IMR-90 (cell line): ENCODE results near the gene EPHB1. TPM values are rescaled to one million over a fixed set of nuclear protein-coding genes. Genes with fewer than 3 reads are reported as not detected.

Experiments
- ATAC-seq: fragments of 200-7000 bp; cut with Tn5 transposase; 2 replicates; pipeline ENCODE4 v1.9.1; 2020; ENCODE audit warnings: low read depth, mild to moderate bottlenecking, moderate library complexity
- BruUV-seq: library from RNA; stranded (reverse); fragments of 400-500 nt; replicated peaks from 2 replicates; lab custom pipeline; 2021; lab: Mats Ljungman, UMichigan
- CTCF ChIA-PET: fragments of 300-600 bp; formaldehyde crosslinking; extraction: SDS; loops from one replicate; lab custom pipeline; 2021; ENCODE audit warnings: antibody characterized with exemption; lab: Yijun Ruan, JAX
- POLR2A ChIA-PET: fragments of 300-600 bp; sonication (Branson Sonifier 250); formaldehyde crosslinking; loops from one replicate; lab custom pipeline; 2022; ENCODE audit warnings: antibody characterized with exemption; ENCODE audit not compliant: unreplicated experiment; lab: Charles Lee
- DNase-seq: peaks from one replicate; pipeline ENCODE4 v3.0.0; 2013
- H2AFZ ChIP-seq: replicated peaks from 2 replicates; pipeline ENCODE3; 2013; ENCODE audit warnings: low read length, mild to moderate bottlenecking; ENCODE audit not compliant: poor library complexity
- H2AK5ac ChIP-seq: 2 replicates; pipeline ENCODE4 v1.6.1; 2013; ENCODE audit warnings: low read depth, low read length, inconsistent platforms
- H2AK9ac ChIP-seq: replicated peaks from 2 replicates; pipeline ENCODE3; 2013; ENCODE audit warnings: mild to moderate bottlenecking, low read depth, low read length, moderate library complexity; ENCODE audit not compliant: poor library complexity
- H2BK120ac ChIP-seq: 2 replicates; pipeline ENCODE4 v1.6.1; 2013; ENCODE audit warnings: low read depth, low read length, inconsistent platforms
- H2BK15ac ChIP-seq: 3 replicates; pipeline ENCODE4 v1.6.1; 2013; ENCODE audit warnings: low read depth, low read length, inconsistent platforms
- H2BK20ac ChIP-seq: 2 replicates; pipeline ENCODE4 v1.6.1; 2013; ENCODE audit warnings: low read depth, mild to moderate bottlenecking, inconsistent platforms, low read length, moderate library complexity
- H2BK5ac ChIP-seq: 2 replicates; pipeline ENCODE4 v1.6.1; 2013; ENCODE audit warnings: mild to moderate bottlenecking, low read depth, low read length, inconsistent platforms; ENCODE audit not compliant: poor library complexity, severe bottlenecking
- H3K14ac ChIP-seq: replicated peaks from 2 replicates; pipeline ENCODE4 v1.6.1; 2013; ENCODE audit warnings: low read depth, low read length, inconsistent platforms
- H3K18ac ChIP-seq: 2 replicates; pipeline ENCODE4 v1.6.1; 2013; ENCODE audit warnings: low read depth, low read length, control low read depth
- H3K23ac ChIP-seq: 2 replicates; pipeline ENCODE4 v1.6.1; 2013; ENCODE audit warnings: low read depth, low read length, inconsistent platforms
- H3K27ac ChIP-seq: 2 replicates; pipeline ENCODE4 v1.5.1; 2013; ENCODE audit warnings: mild to moderate bottlenecking, control low read depth, low read length; ENCODE audit not compliant: insufficient read depth
- H3K27me3 ChIP-seq: 2 replicates; pipeline ENCODE4 v1.6.1; 2013; ENCODE audit warnings: low read length; ENCODE audit not compliant: control insufficient read depth, insufficient read depth
- H3K36me3 ChIP-seq: 2 replicates; pipeline ENCODE4 v1.6.1; 2013; ENCODE audit warnings: low read length, mixed read lengths; ENCODE audit not compliant: control insufficient read depth, insufficient read depth
- H3K4ac ChIP-seq: 2 replicates; pipeline ENCODE4 v1.6.1; 2013; ENCODE audit warnings: low read depth, low read length, inconsistent platforms
- H3K4me1 ChIP-seq: 2 replicates; pipeline ENCODE4 v1.6.1; 2013; ENCODE audit warnings: low read length, mixed read lengths; ENCODE audit not compliant: control insufficient read depth, insufficient read depth
- H3K4me2 ChIP-seq: 2 replicates; pipeline ENCODE4 v1.6.1; 2013; ENCODE audit warnings: low read depth, mild to moderate bottlenecking, control low read depth, low read length, moderate library complexity
- H3K4me3 ChIP-seq: 2 replicates; pipeline ENCODE4 v1.5.1; 2013; ENCODE audit warnings: low read depth, mild to moderate bottlenecking, control low read depth, low read length, moderate library complexity; ENCODE audit not compliant: insufficient read depth
- H3K56ac ChIP-seq: 2 replicates; pipeline ENCODE4 v1.6.1; 2013; ENCODE audit warnings: low read length, inconsistent platforms; ENCODE audit not compliant: insufficient read depth; ENCODE audit errors: extremely low read depth
- H3K79me1 ChIP-seq, 2 experiments: 2 replicates each; pipeline ENCODE4 v1.6.1; 2013; ENCODE audit warnings: low read length in 2 of 2, inconsistent platforms in 1 of 2, low read depth in 1 of 2
- H3K9ac ChIP-seq: 2 replicates; pipeline ENCODE4 v1.6.1; 2013; ENCODE audit warnings: low read depth, low read length, control low read depth
- H3K9me1 ChIP-seq: 2 replicates; pipeline ENCODE4 v1.6.1; 2013; ENCODE audit warnings: low read length, inconsistent platforms; ENCODE audit not compliant: insufficient read depth
- H3K9me3 ChIP-seq: 2 replicates; pipeline ENCODE4 v1.6.1; 2013; ENCODE audit warnings: low read length; ENCODE audit not compliant: control insufficient read depth, insufficient read depth
- H4K20me1 ChIP-seq: 2 replicates; pipeline ENCODE4 v1.6.1; 2013; ENCODE audit warnings: low read length, inconsistent platforms; ENCODE audit not compliant: insufficient read depth
- H4K5ac ChIP-seq: 2 replicates; pipeline ENCODE4 v1.6.1; 2013; ENCODE audit warnings: mild to moderate bottlenecking, low read depth, low read length, control low read depth
- H4K8ac ChIP-seq, 2 experiments: 2 replicates each; pipeline ENCODE4 v1.6.1; 2013; ENCODE audit warnings: low read depth in 2 of 2, low read length in 2 of 2, control low read depth in 1 of 2, inconsistent platforms in 1 of 2
- H4K91ac ChIP-seq: 2 replicates; pipeline ENCODE4 v1.6.1; 2013; ENCODE audit warnings: low read depth, low read length, inconsistent platforms; ENCODE audit not compliant: insufficient read depth
- BHLHE40 ChIP-seq: fragments of 150-350 bp; IDR thresholded peaks from 2 replicates; pipeline ENCODE4 v1.6.1; 2016; ENCODE audit warnings: mild to moderate bottlenecking, low read depth, low read length
- CEBPB ChIP-seq: IDR thresholded peaks from 2 replicates; pipeline ENCODE4 v1.6.1; 2012; ENCODE audit warnings: low read depth, low read length, improper control_type of control experiment
- CHD1 ChIP-seq: IDR thresholded peaks from 2 replicates; pipeline ENCODE4 v1.6.1; 2012; ENCODE audit warnings: low read depth, low read length, improper control_type of control experiment
- MXI1 ChIP-seq: IDR thresholded peaks from 2 replicates; pipeline ENCODE4 v1.6.1; 2012; ENCODE audit warnings: low read depth, mild to moderate bottlenecking, low read length, moderate library complexity, borderline replicate concordance
- NFE2L2 ChIP-seq: fragments of 150-350 bp; IDR thresholded peaks from 2 replicates; pipeline ENCODE4 v1.6.1; 2016; ENCODE audit warnings: low read depth, mild to moderate bottlenecking, low read length
- POLR2A ChIP-seq: IDR thresholded peaks from 2 replicates; pipeline ENCODE4 v1.6.1; 2012; ENCODE audit warnings: mild to moderate bottlenecking, low read depth, low read length
- RAD21 ChIP-seq: IDR thresholded peaks from 2 replicates; pipeline ENCODE4 v1.6.1; 2012; ENCODE audit warnings: low read length, improper control_type of control experiment
- RCOR1 ChIP-seq: IDR thresholded peaks from 2 replicates; pipeline ENCODE4 v1.6.1; 2012; ENCODE audit warnings: mild to moderate bottlenecking, low read length, improper control_type of control experiment; ENCODE audit not compliant: insufficient replicate concordance
- RFX5 ChIP-seq: IDR thresholded peaks from 2 replicates; pipeline ENCODE4 v1.8.0; 2012; ENCODE audit warnings: low read depth, mild to moderate bottlenecking, low read length, moderate library complexity
- WGBS, 2 experiments: methylation state at CpG; one replicate each; pipeline versions ENCODE4 v1.1.5 to v1.1.7; 2013; ENCODE audit warnings: missing lambda C conversion rate in 2 of 2; ENCODE audit not compliant: insufficient read length in 1 of 2; ENCODE audit errors: extremely low coverage in 2 of 2; 5-methylcytosine and 5-hydroxymethylcytosine counted together
- dilution Hi-C: fragments of 300-500 bp; cut with HindIII; formaldehyde crosslinking; loops from one replicate; pipeline ENCODE4 v1.14.3; 2018; ENCODE audit warnings: low sequenced_read_pairs; ENCODE audit not compliant: unreplicated experiment
- in situ Hi-C: fragments of 300-500 bp; cut with MboI; formaldehyde crosslinking; loops from 3 replicates; pipeline ENCODE4 v1.14.3; 2019; ENCODE audit warnings: low sequenced_read_pairs, inconsistent platforms, mixed read lengths
- intact Hi-C: fragments of 100-400 bp; cut with micrococcal nuclease; formaldehyde crosslinking; loops from 2 replicates; pipeline ENCODE4 v1.10.0; 2022
- polyA plus RNA-seq, 3 experiments: library from polyadenylated mRNA; depleted of rRNA; stranded (reverse); fragments of >200 nt; gene quantifications; 2 replicates each; pipeline ENCODE4 v1.2.3, GENCODE V29; 2012; ENCODE audit warnings: low replicate concordance in 1 of 3
- total RNA-seq: library from RNA; depleted of rRNA; stranded (reverse); fragments of >200 nt; gene quantifications from 2 replicates; pipeline ENCODE4 v1.2.3, GENCODE V29; 2012
- TF ChIP-seq, protein P1 (sequence below): fragments of 150-350 bp; IDR thresholded peaks from 2 replicates; pipeline ENCODE4 v1.6.1; 2017; ENCODE audit warnings: mild to moderate bottlenecking, antibody characterized with exemption, low read length, low read depth

The EPHB1 gene
- total and polyA plus RNA-seq, 2 of the 4 experiments (the other 2 are of a cell fraction): 0.17 to 0.36 TPM

DNA sequence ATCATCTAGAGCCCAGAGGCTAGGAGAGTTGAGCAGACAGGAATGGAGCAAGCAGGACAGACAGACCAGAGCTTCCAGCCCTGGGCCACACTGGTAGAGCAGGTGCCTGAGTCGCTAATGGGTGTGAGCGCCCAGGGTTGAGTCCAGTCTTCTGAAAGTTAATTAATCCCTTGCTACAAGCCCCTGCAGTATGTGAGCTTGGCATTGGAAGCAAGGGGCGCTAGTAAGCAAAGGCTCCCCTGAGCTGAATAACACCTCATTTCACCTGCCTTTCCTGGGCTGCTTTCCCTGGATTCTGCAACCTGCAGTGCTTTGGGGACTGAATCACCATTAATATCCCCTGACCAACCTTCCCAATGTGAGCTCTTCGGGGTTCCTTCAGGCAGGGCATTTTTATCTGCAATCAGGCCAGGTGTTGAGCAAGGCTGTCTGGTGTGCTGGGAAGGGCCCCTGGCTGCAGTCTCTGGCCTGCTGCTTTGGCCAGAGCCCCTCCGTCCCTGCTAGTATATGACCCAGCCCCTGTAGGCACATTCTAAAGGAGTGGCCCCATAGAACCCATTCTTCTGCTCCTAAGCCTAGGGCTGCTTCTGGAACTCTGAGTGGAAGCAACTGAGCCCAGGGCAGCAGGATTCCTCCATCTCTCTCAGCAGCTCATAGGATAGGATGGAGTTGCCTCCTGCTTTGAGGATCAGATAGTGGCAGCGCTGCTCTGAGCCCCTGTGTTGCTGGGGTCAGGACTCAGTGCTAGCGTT lies 45.1 kb upstream of the EPHB1 start:
- in situ Hi-C loops (no loop called here), intact Hi-C loops (no loop called here), dilution Hi-C loops (no loop called here)
- Histone ChIP-seq H4K91ac (no peak overlapping the region), H2BK120ac (no peak overlapping the region), H3K27me3 (peaks cover 8% of the 10 kb centered on the region), H2BK5ac (no peak overlapping the region), H2BK15ac (no peak overlapping the region), H2AFZ (no peak overlapping the region), H3K27ac (no peak overlapping the region), H3K4me2 (no peak overlapping the region), H4K20me1 (no peaks in the 10 kb centered on the region), H2AK9ac (no peak overlapping the region), H3K4me3 (no peak overlapping the region), H3K4me1 (no peaks in the 10 kb centered on the region), H3K79me1 (no peaks in the 10 kb centered on the region), H3K9ac (no peak overlapping the region), H3K18ac (no peak overlapping the region), H4K8ac (no peak overlapping the region), H3K56ac (no peak overlapping the region), H2BK20ac (no peak overlapping the region), H3K36me3 (no peaks in the 10 kb centered on the region), H3K9me1 (no peaks in the 10 kb centered on the region), H3K14ac (no peak overlapping the region), H4K5ac (no peak overlapping the region), H2AK5ac (no peak overlapping the region), H3K23ac (no peak overlapping the region), H3K9me3 (no peaks in the 10 kb centered on the region), H3K4ac (no peak overlapping the region)
- ATAC-seq (no peak), DNase-seq (no peak)
- POLR2A ChIA-PET: no interaction called here
- TF ChIP-seq RFX5 (no peak), CHD1 (no peak), POLR2A (no peak), MXI1 (no peak), RCOR1 (no peak), CEBPB (no peak), BHLHE40 (no peak), RAD21 (no peak), NFE2L2 (no peak)
- TF ChIP-seq, protein P1, sequence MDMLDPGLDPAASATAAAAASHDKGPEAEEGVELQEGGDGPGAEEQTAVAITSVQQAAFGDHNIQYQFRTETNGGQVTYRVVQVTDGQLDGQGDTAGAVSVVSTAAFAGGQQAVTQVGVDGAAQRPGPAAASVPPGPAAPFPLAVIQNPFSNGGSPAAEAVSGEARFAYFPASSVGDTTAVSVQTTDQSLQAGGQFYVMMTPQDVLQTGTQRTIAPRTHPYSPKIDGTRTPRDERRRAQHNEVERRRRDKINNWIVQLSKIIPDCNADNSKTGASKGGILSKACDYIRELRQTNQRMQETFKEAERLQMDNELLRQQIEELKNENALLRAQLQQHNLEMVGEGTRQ: no peak
- 68% methylated on average over 3 of the region's 7 CpGs; no CpG with 5 or more reads in 1 of the 2 experiments for WGBS, 2 experiments
- no TSS peak for BruUV-seq
- CTCF ChIA-PET: interaction anchor here (0.6 kb wide), 1 partner anchor 788 kb away, joined by 3 read pairs; no protein-coding TSS in a partner anchor
